HG03159 (cell line): ENCODE measurements around the gene SLC25A10.
"Not testable (repeated sequence)": the region's sequence is repeated elsewhere in the genome, so short reads cannot be mapped to it uniquely, and the experiment has no call there.

Experiments used
- ATAC-seq: cut with Tn5 transposase; IDR thresholded peaks from one replicate; pipeline ENCODE4 v1.9.1; 2021; ENCODE audit warnings: mild to moderate bottlenecking, moderate library complexity; ENCODE audit not compliant: unreplicated experiment

SLC25A10 gene

GRCh38 chr17:81719410-81720266, 7.6 kb downstream of the SLC25A10 start:
- ATAC-seq, result no peak

GRCh38 chr17:81720267-81721071, 8.4 kb downstream of the SLC25A10 start:
- ATAC-seq, result no peak

- no peak for ATAC-seq
These were observed 10.4 kb downstream of the SLC25A10 start for GRCh38 chr17:81722184-81723120.

GRCh38 chr17:81723651-81724209, 11.6 kb downstream of the SLC25A10 start:
- ATAC-seq, result no peak

- no peak for ATAC-seq
These were observed 13.4 kb downstream of the SLC25A10 start for GRCh38 chr17:81725439-81725838.

- no peak for ATAC-seq
These were observed 13.9 kb downstream of the SLC25A10 start for GRCh38 chr17:81726004-81726403.

GRCh38 chr17:81727324-81728031, 15.4 kb downstream of the SLC25A10 start:
- no peak for ATAC-seq

GRCh38 chr17:81733507-81734404, 21.7 kb downstream of the SLC25A10 start:
- no peak for ATAC-seq

- no peak for ATAC-seq
These were observed 22.6 kb downstream of the SLC25A10 start for GRCh38 chr17:81734405-81735263.

- ATAC-seq, result no peak
These were observed 23.4 kb downstream of the SLC25A10 start for GRCh38 chr17:81735264-81736102.

GRCh38 chr17:81737947-81738800, 26.1 kb downstream of the SLC25A10 start:
- ATAC-seq, result no peak

- no peak for ATAC-seq
These were observed 26.8 kb downstream of the SLC25A10 start for GRCh38 chr17:81738801-81739393.

- not testable (repeated sequence) for ATAC-seq
These were observed 27.5 kb downstream of the SLC25A10 start for GRCh38 chr17:81739593-81739992.

GRCh38 chr17:81740395-81740961, 28.4 kb downstream of the SLC25A10 start:
- no peak for ATAC-seq

GRCh38 chr17:81741049-81741593, 29.0 kb downstream of the SLC25A10 start:
- ATAC-seq, result no peak
